GM12878 (cell line): Measurements from ENCODE around the gene ZNF44. TPM values are rescaled to one million over a fixed set of nuclear protein-coding genes. Genes with fewer than 3 reads are reported as not detected.

Experiments used
- ASH2L ChIP-seq: fragments of 300-600, 200-600 bp; sonication (generic); IDR thresholded peaks from 2 replicates; pipeline ENCODE4 v1.6.1; 2017; ENCODE audit warnings: low read depth, mild to moderate bottlenecking, borderline replicate concordance
- BHLHE40 ChIP-seq, 2 experiments: fragments of 450-650 bp in 1 of 2; IDR thresholded peaks; 2 replicates each; pipeline ENCODE4 v1.6.1; 2011 to 2017; ENCODE audit warnings: low read depth in 2 of 2, borderline replicate concordance in 1 of 2, improper control_type of control experiment in 1 of 2, low read length in 1 of 2, mild to moderate bottlenecking in 1 of 2
- CBFB ChIP-seq: IDR thresholded peaks from 2 replicates; pipeline ENCODE4 v1.6.1; 2016; ENCODE audit warnings: antibody characterized with exemption, low read depth
- CHD2 ChIP-seq: IDR thresholded peaks from 2 replicates; pipeline ENCODE4 v1.6.1; 2011; ENCODE audit warnings: low read depth, low read length, improper control_type of control experiment, borderline replicate concordance
- IKZF2 ChIP-seq, 2 experiments: fragments of 450-650 bp; IDR thresholded peaks; 2 replicates each; pipeline ENCODE4 v1.6.1; 2017; ENCODE audit warnings: mild to moderate bottlenecking in 2 of 2, moderate library complexity in 2 of 2
- MTA2 ChIP-seq: fragments of 450-650 bp; IDR thresholded peaks from 2 replicates; pipeline ENCODE4 v1.6.1; 2016; ENCODE audit warnings: low read depth, mild to moderate bottlenecking, moderate library complexity
- MXI1 ChIP-seq: fragments of 150-350 bp; IDR thresholded peaks from 2 replicates; pipeline ENCODE4 v1.6.1; 2011; ENCODE audit warnings: low read depth, mild to moderate bottlenecking, inconsistent platforms, low read length, improper control_type of control experiment
- MYC ChIP-seq: IDR thresholded peaks from 2 replicates; pipeline ENCODE4 v1.6.1; 2011; ENCODE audit warnings: mild to moderate bottlenecking, low read length, moderate library complexity, inconsistent platforms; ENCODE audit not compliant: insufficient read depth, insufficient replicate concordance, insufficient read length, severe bottlenecking
- NR2C1 ChIP-seq: fragments of 450-650 bp; IDR thresholded peaks from 2 replicates; pipeline ENCODE4 v1.6.1; 2017; ENCODE audit warnings: antibody characterized with exemption, mild to moderate bottlenecking, moderate library complexity
- NR2F1 ChIP-seq: fragments of 450-650 bp; conservative IDR thresholded peaks from 2 replicates; pipeline ENCODE4 v1.6.1; 2017; ENCODE audit warnings: mild to moderate bottlenecking
- RCOR1 ChIP-seq: conservative IDR thresholded peaks from 2 replicates; pipeline ENCODE4 v1.6.1; 2012; ENCODE audit warnings: low read depth, low read length, improper control_type of control experiment
- SIX5 ChIP-seq: IDR thresholded peaks from 2 replicates; pipeline ENCODE4 v1.6.1; 2011; ENCODE audit warnings: mild to moderate bottlenecking, low read depth, low read length, moderate library complexity; ENCODE audit not compliant: severe bottlenecking
- ZNF207 ChIP-seq: fragments of 450-650 bp; IDR thresholded peaks from 2 replicates; pipeline ENCODE4 v1.6.1; 2014; ENCODE audit warnings: antibody characterized with exemption, mild to moderate bottlenecking, borderline replicate concordance
- polyA plus RNA-seq, 11 experiments: library from polyadenylated mRNA; depleted of rRNA in 4 of 11; unstranded in 6 of 11; stranded (reverse) in 5 of 11; fragments of >200 nt; fragmentation: Nextera tagmentation in 4 of 11; fragmentation: Illumina TruSeq in 1 of 11; extraction: Ambion mirVana in 4 of 11; extraction: Trizol in 1 of 11; gene quantifications; 1 replicate in 1 of 11; 2 replicates in 10 of 11; pipeline versions ENCODE4 v1.2.1 to v1.2.3, GENCODE V29; 2011 to 2016; ENCODE audit warnings: inconsistent platforms in 2 of 11, missing spikeins in 2 of 11, low read depth in 1 of 11
- total RNA-seq, 4 experiments: library from RNA; depleted of rRNA in 3 of 4; stranded (reverse); fragments of >200 nt in 3 of 4; fragmentation: Illumina TruSeq in 1 of 4; extraction: Trizol in 1 of 4; gene quantifications; 2 replicates each; pipeline versions ENCODE4 v1.2.1 to v1.2.3, GENCODE V29; 2013 to 2021
- TF ChIP-seq, protein P1 (sequence below): fragments of 450-650 bp; IDR thresholded peaks from 2 replicates; pipeline ENCODE4 v1.6.1; 2016; ENCODE audit warnings: mild to moderate bottlenecking, moderate library complexity, borderline replicate concordance
- TF ChIP-seq, protein P2 (sequence below): fragments of 450-650 bp; IDR thresholded peaks from 2 replicates; pipeline ENCODE4 v1.6.1; 2017; ENCODE audit warnings: mild to moderate bottlenecking, moderate library complexity
- TF ChIP-seq, protein P3 (sequence below): fragments of 450-650 bp; IDR thresholded peaks from 2 replicates; pipeline ENCODE4 v1.6.1; 2017; ENCODE audit warnings: low read depth, mild to moderate bottlenecking, moderate library complexity
- TF ChIP-seq, protein P4 (sequence below): IDR thresholded peaks from 2 replicates; pipeline ENCODE4 v1.6.1; 2011; ENCODE audit warnings: low read depth, low read length, improper control_type of control experiment, borderline replicate concordance

ZNF44 gene
- total and polyA plus RNA-seq, 10 of the 15 experiments (the other 5 are each of a cell fraction or from before 2014, with no cell fraction given): 3.7 to 11.3 (median 5.4) TPM

DNA sequence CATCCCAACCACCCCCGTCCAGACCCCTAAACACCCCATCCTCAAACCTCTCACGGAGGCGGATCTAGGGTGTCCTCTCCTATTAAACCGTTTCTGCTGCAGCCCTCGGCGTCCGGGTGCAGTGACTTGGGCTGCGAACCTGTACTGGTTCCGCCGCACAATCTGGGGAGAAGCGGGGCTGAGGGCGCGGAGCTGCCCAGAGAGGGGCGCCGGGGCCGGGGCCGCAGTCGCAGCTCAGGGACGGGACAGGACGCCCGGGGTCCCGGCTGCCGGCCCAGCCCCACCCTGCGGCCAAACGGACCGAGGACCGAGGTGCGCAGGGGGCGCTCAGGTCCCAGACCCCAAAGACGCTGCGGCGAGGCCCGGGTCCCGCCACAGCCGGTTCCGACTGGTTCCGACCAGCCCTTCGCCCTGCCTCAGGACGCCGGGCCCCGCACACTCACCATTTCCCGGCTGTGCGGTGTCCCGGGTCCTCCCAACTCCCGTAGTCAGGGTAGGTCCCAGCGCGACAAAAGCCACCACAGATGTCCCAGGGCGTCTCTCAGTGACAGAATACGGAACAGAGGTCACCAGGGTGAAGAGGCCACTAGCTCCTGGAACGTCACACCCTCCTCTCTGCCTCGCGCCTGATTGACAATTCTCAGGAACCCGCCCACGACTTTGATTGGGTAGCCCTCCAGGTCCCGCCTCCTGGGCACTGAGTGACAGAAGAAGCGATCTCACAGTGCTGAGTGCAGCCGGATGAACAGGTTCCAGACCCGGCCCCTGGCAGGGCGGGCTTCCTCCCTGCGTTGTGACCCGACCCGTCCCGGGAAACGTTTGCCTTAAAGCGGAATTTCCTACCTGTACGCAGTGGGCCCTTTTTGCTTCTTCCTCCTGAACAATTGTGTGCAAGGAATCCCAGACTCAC, at the start of gene ZNF44 (continued):
- TF ChIP-seq ASH2L (no peak), BHLHE40 (IDR thresholded peaks at IDR 0.05; ENCODE audit: borderline replicate concordance in 1 of 2, low read depth in 2 of 2, low read length in 1 of 2) (peak in 1 of 2 experiments; percentile 6; a peak in 1 of 4 replicates), NR2F1 (peak; percentile 99), MTA2 (0 out of 2 replicates have a peak, but pooled peaks have one; percentile 6), IKZF2 (IDR thresholded peaks at IDR 0.05) (no peak; a peak in 1 of 4 replicates), RCOR1 (no peak), MXI1 (peak; percentile 48), NR2C1 (peak; percentile 68), CBFB (no peak), MYC (no peak), CHD2 (peak; percentile 94), SIX5 (no peak), ZNF207 (no peak)
- TF ChIP-seq, protein P1, sequence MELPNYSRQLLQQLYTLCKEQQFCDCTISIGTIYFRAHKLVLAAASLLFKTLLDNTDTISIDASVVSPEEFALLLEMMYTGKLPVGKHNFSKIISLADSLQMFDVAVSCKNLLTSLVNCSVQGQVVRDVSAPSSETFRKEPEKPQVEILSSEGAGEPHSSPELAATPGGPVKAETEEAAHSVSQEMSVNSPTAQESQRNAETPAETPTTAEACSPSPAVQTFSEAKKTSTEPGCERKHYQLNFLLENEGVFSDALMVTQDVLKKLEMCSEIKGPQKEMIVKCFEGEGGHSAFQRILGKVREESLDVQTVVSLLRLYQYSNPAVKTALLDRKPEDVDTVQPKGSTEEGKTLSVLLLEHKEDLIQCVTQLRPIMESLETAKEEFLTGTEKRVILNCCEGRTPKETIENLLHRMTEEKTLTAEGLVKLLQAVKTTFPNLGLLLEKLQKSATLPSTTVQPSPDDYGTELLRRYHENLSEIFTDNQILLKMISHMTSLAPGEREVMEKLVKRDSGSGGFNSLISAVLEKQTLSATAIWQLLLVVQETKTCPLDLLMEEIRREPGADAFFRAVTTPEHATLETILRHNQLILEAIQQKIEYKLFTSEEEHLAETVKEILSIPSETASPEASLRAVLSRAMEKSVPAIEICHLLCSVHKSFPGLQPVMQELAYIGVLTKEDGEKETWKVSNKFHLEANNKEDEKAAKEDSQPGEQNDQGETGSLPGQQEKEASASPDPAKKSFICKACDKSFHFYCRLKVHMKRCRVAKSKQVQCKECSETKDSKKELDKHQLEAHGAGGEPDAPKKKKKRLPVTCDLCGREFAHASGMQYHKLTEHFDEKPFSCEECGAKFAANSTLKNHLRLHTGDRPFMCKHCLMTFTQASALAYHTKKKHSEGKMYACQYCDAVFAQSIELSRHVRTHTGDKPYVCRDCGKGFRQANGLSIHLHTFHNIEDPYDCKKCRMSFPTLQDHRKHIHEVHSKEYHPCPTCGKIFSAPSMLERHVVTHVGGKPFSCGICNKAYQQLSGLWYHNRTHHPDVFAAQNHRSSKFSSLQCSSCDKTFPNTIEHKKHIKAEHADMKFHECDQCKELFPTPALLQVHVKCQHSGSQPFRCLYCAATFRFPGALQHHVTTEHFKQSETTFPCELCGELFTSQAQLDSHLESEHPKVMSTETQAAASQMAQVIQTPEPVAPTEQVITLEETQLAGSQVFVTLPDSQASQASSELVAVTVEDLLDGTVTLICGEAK: peak; percentile 89
- TF ChIP-seq, protein P2, sequence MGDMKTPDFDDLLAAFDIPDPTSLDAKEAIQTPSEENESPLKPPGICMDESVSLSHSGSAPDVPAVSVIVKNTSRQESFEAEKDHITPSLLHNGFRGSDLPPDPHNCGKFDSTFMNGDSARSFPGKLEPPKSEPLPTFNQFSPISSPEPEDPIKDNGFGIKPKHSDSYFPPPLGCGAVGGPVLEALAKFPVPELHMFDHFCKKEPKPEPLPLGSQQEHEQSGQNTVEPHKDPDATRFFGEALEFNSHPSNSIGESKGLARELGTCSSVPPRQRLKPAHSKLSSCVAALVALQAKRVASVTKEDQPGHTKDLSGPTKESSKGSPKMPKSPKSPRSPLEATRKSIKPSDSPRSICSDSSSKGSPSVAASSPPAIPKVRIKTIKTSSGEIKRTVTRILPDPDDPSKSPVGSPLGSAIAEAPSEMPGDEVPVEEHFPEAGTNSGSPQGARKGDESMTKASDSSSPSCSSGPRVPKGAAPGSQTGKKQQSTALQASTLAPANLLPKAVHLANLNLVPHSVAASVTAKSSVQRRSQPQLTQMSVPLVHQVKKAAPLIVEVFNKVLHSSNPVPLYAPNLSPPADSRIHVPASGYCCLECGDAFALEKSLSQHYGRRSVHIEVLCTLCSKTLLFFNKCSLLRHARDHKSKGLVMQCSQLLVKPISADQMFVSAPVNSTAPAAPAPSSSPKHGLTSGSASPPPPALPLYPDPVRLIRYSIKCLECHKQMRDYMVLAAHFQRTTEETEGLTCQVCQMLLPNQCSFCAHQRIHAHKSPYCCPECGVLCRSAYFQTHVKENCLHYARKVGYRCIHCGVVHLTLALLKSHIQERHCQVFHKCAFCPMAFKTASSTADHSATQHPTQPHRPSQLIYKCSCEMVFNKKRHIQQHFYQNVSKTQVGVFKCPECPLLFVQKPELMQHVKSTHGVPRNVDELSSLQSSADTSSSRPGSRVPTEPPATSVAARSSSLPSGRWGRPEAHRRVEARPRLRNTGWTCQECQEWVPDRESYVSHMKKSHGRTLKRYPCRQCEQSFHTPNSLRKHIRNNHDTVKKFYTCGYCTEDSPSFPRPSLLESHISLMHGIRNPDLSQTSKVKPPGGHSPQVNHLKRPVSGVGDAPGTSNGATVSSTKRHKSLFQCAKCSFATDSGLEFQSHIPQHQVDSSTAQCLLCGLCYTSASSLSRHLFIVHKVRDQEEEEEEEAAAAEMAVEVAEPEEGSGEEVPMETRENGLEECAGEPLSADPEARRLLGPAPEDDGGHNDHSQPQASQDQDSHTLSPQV: no peak
- TF ChIP-seq, protein P3, sequence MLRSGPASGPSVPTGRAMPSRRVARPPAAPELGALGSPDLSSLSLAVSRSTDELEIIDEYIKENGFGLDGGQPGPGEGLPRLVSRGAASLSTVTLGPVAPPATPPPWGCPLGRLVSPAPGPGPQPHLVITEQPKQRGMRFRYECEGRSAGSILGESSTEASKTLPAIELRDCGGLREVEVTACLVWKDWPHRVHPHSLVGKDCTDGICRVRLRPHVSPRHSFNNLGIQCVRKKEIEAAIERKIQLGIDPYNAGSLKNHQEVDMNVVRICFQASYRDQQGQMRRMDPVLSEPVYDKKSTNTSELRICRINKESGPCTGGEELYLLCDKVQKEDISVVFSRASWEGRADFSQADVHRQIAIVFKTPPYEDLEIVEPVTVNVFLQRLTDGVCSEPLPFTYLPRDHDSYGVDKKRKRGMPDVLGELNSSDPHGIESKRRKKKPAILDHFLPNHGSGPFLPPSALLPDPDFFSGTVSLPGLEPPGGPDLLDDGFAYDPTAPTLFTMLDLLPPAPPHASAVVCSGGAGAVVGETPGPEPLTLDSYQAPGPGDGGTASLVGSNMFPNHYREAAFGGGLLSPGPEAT: no peak; the same call in 1 of the 2 replicates
- TF ChIP-seq, protein P4, sequence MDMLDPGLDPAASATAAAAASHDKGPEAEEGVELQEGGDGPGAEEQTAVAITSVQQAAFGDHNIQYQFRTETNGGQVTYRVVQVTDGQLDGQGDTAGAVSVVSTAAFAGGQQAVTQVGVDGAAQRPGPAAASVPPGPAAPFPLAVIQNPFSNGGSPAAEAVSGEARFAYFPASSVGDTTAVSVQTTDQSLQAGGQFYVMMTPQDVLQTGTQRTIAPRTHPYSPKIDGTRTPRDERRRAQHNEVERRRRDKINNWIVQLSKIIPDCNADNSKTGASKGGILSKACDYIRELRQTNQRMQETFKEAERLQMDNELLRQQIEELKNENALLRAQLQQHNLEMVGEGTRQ: no peak
